Measurements from ENCODE around the gene SYNDIG1. TPM values are rescaled to one million over a fixed set of nuclear protein-coding genes. Genes with fewer than 3 reads are reported as not detected.

The SYNDIG1 gene
- total RNA-seq, 4 donors from 2014 or later = 0.27 to 0.32 TPM; not detected in 2

- intact Hi-C loops (cut with DNase I; ENCODE audit: low total_unique reads) (no loop called here), in situ Hi-C loops (cut with MboI; ENCODE audit: low pct_ligation_motif_present in 1 of 4, low pct_unique_long_range_greater_than_20kb in 1 of 4, low sequenced_read_pairs in 3 of 4) (loop anchor here in 1 of 4 donors (25.0 kb wide), 1 partner anchor 110 kb away; no protein-coding TSS in a partner anchor)
- TF ChIP-seq EP300 (IDR thresholded peaks at IDR 0.05; ENCODE audit: low read depth) (no peak), CTCF (IDR thresholded peaks at IDR 0.05) (no peak), POLR2AphosphoS5 (IDR thresholded peaks at IDR 0.05) (no peak), POLR2A (IDR thresholded peaks at IDR 0.05) (no peak)
- Histone ChIP-seq H3K27ac (no peak overlapping the region), H3K27me3 (no peaks in the 10 kb centered on the region), H3K36me3 (no peaks in the 10 kb centered on the region), H3K4me1 (no peaks in the 10 kb centered on the region), H3K9me3 (no peaks in the 10 kb centered on the region), H3K4me3 (no peak overlapping the region)
- 91 to 93% methylated on average over 6 to 14 of the region's 14 CpGs for WGBS, 2 donors (ENCODE audit: low coverage in 1 of 2)
- no peak for DNase-seq
Observed at GRCh38 chr20:24422091-24422760, 47.2 kb upstream of the SYNDIG1 start.

- no peak overlapping the region for H3K4me3 ChIP-seq
- TF ChIP-seq POLR2AphosphoS5 (IDR thresholded peaks at IDR 0.05) = no peak
- WGBS, 2 donors (ENCODE audit: low coverage in 1 of 2) = 68 to 74% methylated on average over 6 to 11 of the region's 11 CpGs
Observed at GRCh38 chr20:24423390-24424313, 45.8 kb upstream of the SYNDIG1 start.

GRCh38 chr20:24425523-24426135 lies 43.8 kb upstream of the SYNDIG1 start:
- H3K27me3 ChIP-seq = peaks cover 10% of the 10 kb centered on the region
- in situ Hi-C loops (cut with MboI; ENCODE audit: low pct_ligation_motif_present in 1 of 4, low pct_unique_long_range_greater_than_20kb in 1 of 4, low sequenced_read_pairs in 3 of 4) (loop anchor here in 1 of 4 donors (25.0 kb wide), 1 partner anchor 88 kb away; no protein-coding TSS in a partner anchor), intact Hi-C loops (cut with DNase I; ENCODE audit: low total_unique reads) (no loop called here)
- DNase-seq = no peak
- no peaks in the 10 kb centered on the region for H3K9me3 ChIP-seq
- H3K4me3 ChIP-seq = no peak overlapping the region
- TF ChIP-seq POLR2A (IDR thresholded peaks at IDR 0.05) (no peak), EP300 (IDR thresholded peaks at IDR 0.05; ENCODE audit: low read depth) (no peak), CTCF (IDR thresholded peaks at IDR 0.05) (no peak), POLR2AphosphoS5 (IDR thresholded peaks at IDR 0.05) (no peak)
- WGBS, 2 donors (ENCODE audit: low coverage in 1 of 2) = 67 to 71% methylated on average over 3 to 4 of the region's 4 CpGs
- H3K4me1 ChIP-seq = no peaks in the 10 kb centered on the region
- no peak overlapping the region for H3K27ac ChIP-seq
- no peaks in the 10 kb centered on the region for H3K36me3 ChIP-seq

More at GRCh38 chr20:24423390-24424313, 45.8 kb upstream of the SYNDIG1 start:
- in situ Hi-C loops (cut with MboI; ENCODE audit: low pct_ligation_motif_present in 1 of 4, low pct_unique_long_range_greater_than_20kb in 1 of 4, low sequenced_read_pairs in 3 of 4) = loop anchor here in 1 of 4 donors (25.0 kb wide), 1 partner anchor 111 kb away; no protein-coding TSS in a partner anchor
- no peak for DNase-seq
- H3K9me3 ChIP-seq = no peaks in the 10 kb centered on the region
- no peak overlapping the region for H3K27ac ChIP-seq
- no peaks in the 10 kb centered on the region for H3K36me3 ChIP-seq
- H3K4me1 ChIP-seq = no peaks in the 10 kb centered on the region
- intact Hi-C loops (cut with DNase I; ENCODE audit: low total_unique reads) = no loop called here
- peaks cover 7% of the 10 kb centered on the region for H3K27me3 ChIP-seq

- Histone ChIP-seq H3K4me3 (no peak overlapping the region), H3K36me3 (no peaks in the 10 kb centered on the region), H3K4me1 (peaks cover 0 to 7% (median 0%) of the 10 kb centered on the region in 4 donors), H3K9me3 (no peaks in the 10 kb centered on the region), H3K27me3 (peaks cover 10% of the 10 kb centered on the region), H3K27ac (no peak overlapping the region)
- TF ChIP-seq EP300 (IDR thresholded peaks at IDR 0.05; ENCODE audit: low read depth) (no peak), POLR2A (IDR thresholded peaks at IDR 0.05) (no peak), CTCF (IDR thresholded peaks at IDR 0.05) (no peak), POLR2AphosphoS5 (IDR thresholded peaks at IDR 0.05) (no peak)
- WGBS, 2 donors (ENCODE audit: low coverage in 1 of 2) = 60% methylated on average over 2 to 6 of the region's 6 CpGs
- in situ Hi-C loops (cut with MboI; ENCODE audit: low pct_ligation_motif_present in 1 of 4, low pct_unique_long_range_greater_than_20kb in 1 of 4, low sequenced_read_pairs in 3 of 4) (loop anchor here in 1 of 4 donors (25.0 kb wide), 1 partner anchor 94 kb away; no protein-coding TSS in a partner anchor), intact Hi-C loops (cut with DNase I; ENCODE audit: low total_unique reads) (no loop called here)
- DNase-seq = no peak
Observed at GRCh38 chr20:24431279-24432045, 38.0 kb upstream of the SYNDIG1 start.

All from transverse colon (tissue), 4 donors.